IPS-11a (cell line): ENCODE measurements around the gene GYPC.

ENCODE experiments used
- H3K4me3 ChIP-seq: one replicate; pipeline ENCODE4 v1.5.1; 2013; ENCODE audit warnings: low read depth, low read length, control low read depth

Gene GYPC

DNA sequence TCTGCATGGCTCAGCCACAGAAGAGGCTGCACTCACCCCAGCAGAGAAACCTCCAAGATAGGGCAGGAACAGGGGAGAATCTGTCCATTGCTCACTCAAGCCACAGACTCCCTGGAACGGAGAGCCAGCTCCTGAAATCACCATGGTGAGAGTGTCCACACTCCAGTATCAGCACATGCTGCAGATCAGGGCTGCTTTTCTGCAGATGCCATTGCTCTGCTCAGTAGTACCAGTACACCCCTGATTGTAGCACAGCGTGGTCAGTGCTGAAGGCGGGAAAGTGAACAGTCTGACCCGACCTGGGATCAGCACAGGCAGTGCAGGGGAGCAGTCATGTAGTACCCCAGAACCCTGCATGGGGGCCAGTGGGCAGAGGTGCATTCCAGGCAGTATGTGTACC, 73.9 kb downstream of the GYPC start:
- H3K4me3 ChIP-seq, result no peak overlapping the region

DNA sequence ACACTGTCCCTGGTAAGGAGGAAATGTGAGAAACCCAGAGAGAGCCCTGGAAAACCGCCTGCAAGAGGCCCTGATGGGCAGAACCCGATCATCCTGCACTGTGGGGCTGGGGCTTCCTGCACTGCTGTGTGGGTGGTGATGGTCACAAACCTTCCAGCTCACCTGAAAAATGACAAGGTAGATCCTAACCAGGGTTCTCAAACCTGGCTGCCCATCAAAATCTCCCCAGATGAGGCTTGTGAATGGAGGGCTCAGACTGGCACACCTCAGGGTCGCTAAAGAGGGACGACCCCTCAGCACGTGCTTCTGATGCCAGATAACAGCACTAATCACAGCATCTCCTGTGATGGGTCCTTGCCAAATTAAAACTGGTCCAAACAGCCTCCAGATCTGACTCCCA, 74.7 kb downstream of the GYPC start:
- H3K4me3 ChIP-seq, result no peak overlapping the region

GRCh38 chr2:126731353-126731752, 75.4 kb downstream of the GYPC start:
- no peak overlapping the region for H3K4me3 ChIP-seq

DNA sequence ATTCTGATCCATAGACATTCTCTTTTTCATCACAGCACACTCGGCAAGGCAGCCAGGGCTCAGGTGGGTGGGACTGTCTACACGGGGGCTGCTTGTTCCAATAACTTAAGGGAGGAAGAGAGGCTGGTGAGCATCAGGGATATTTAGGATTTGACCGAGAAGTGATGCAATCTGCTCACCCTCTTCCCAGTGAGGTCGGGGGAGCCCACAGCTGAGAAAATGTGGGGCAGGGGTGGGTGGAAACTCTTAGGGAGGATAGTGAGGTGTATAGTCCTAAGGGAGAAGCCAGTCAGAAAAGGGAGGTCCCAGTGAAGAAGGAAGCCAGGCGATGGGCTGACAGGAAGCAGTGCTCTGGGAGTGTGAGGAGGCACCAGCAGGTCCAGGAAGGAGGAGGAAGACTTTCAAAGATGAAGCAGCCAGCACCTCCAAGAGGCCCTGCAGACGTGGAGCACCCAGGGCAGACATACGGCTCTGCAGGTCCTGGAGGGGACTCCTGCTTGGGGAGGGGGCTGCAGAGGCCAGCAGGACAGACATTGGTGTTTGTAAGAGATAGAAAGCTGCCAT, 76.8 kb downstream of the GYPC start:
- H3K4me3 ChIP-seq, result no peak overlapping the region

DNA sequence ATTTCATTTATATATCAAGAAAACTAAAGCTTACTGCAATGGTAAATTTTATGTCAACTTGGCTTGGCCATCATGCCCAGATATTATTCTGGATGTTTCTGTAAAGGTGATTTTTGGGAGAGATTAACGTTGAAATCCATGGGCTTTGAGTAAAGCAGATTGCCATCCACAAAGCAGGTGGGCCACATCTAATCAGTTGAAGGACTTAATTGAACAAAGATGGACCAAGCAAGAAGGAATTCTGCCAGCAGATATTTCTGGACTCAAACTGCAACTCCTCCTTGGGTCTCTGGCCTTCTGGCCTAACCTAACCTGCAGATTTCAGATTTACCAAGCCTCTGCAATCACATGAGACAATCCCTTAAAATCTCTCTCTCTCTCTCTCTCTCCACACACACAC, 77.8 kb downstream of the GYPC start:
- H3K4me3 ChIP-seq, result no peak overlapping the region

DNA sequence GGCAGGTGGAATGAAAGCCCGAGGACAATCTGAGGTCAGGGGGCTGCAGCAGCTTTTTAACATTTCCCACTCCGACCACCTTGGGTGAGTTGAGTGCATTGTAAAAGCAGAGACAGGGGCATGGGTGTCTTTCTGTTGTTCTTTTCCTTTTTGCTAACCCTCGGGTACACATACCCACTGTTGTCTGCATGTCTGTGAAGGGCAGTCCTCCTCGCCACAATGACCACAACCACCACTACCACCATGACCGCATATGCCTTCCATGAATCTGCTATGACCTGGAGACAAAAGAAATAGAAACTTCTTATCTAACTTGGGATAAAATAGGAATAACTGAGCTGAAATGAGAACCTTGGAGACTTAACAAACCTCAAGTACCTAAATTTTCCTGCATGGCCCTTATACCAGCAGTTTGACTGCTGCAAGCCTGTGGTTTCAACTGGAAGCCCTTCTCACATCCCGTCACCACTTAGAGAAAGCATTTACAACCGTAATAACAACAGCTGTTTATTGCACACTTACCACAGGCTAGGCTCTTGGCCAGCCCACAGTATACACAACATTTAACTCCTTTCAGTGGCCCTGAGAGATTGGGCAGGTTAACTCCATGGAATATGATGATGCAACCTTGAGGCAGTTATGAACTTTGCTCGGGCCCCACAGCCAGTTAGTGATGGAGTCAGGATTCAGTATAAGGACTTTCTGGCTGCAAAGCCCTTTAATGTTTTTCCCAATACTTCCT, 80.3 kb downstream of the GYPC start:
- H3K4me3 ChIP-seq, result no peak overlapping the region

- H3K4me3 ChIP-seq, result no peak overlapping the region
Observed at GRCh38 chr2:126739141-126739540, 83.2 kb downstream of the GYPC start.

DNA sequence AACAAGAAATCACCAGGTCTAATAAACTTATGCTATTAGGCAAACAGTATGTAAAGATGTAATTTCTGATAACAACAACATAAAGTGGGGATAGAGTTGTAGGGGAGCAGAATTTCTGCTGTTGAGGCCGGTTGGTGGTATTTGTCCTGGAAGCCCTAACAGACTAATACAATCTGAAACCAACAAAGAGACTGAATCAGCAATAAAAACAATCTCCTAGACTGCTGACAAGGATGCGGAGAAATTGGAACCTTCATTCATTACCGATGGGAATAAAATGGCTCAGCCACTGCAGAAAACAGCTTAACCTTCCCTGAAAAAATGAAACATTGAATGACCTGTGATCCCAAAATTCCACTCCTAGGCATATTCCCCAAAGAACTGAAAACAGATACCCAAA, 88.7 kb downstream of the GYPC start:
- H3K4me3 ChIP-seq, result no peak overlapping the region
